Left lung (tissue), 10 donors: ENCODE data around the gene CC2D2B. TPM values are rescaled to one million over a fixed set of nuclear protein-coding genes. Genes with fewer than 3 reads are reported as not detected.
"Not testable (repeated sequence)": the region's sequence is repeated elsewhere in the genome, so short reads cannot be mapped to it uniquely, and the experiment has no call there.

Experiments
- ATAC-seq: fragments of 200-7000 bp; cut with Tn5 transposase; one replicate; pipeline ENCODE4 v1.9.1; 2020; ENCODE audit warnings: moderate library complexity
- DNase-seq, 4 donors: peaks; one replicate each; pipeline ENCODE4 v3.0.0-alpha.2; 2013 to 2020
- H3K27ac ChIP-seq, 2 donors: fragments of 200-600 bp; sonication (generic) in 1 of 2; one replicate each; pipeline versions ENCODE4 v1.5.0 to v1.8.0; 2020 to 2021
- H3K27me3 ChIP-seq, 2 donors: fragments of 200-600 bp; sonication (generic) in 1 of 2; one replicate each; pipeline versions ENCODE4 v1.5.0 to v1.8.0; 2020 to 2021
- H3K36me3 ChIP-seq, 2 donors: fragments of 200-600 bp; sonication (generic) in 1 of 2; one replicate each; pipeline versions ENCODE4 v1.5.0 to v1.8.0; 2020 to 2021
- H3K4me1 ChIP-seq, 2 donors: fragments of 200-600 bp; one replicate each; pipeline ENCODE4 v1.8.0; 2021
- H3K4me3 ChIP-seq, 2 donors: fragments of 200-600 bp; sonication (generic) in 1 of 2; one replicate each; pipeline versions ENCODE4 v1.5.0 to v1.8.0; 2020 to 2021; ENCODE audit warnings: mild to moderate bottlenecking in 1 of 2
- H3K9me3 ChIP-seq, 2 donors: fragments of 200-600 bp; sonication (generic) in 1 of 2; one replicate each; pipeline versions ENCODE4 v1.5.0 to v1.8.0; 2020 to 2021
- intact Hi-C, 2 donors: fragments of 100-400 bp; cut with DNase I; formaldehyde crosslinking; loops; one replicate each; pipeline versions ENCODE4 v1.11.2 to v1.14.2; 2022
- polyA plus RNA-seq, 6 donors: library from polyadenylated mRNA; unstranded; fragments of 120-200 nt; gene quantifications; one replicate each; pipeline ENCODE4 v1.2.1, GENCODE V29; 2013; ENCODE audit not compliant: insufficient read length in 6 of 6
- total RNA-seq, 2 donors: library from RNA; stranded (reverse); fragmentation: NEBNext Ultra II Directional; extraction: Animal tissue kit (Norgen Biotek cat#: 25700); gene quantifications; one replicate each; pipeline ENCODE4 v1.2.1, GENCODE V29; 2021
- TF ChIP-seq, protein P1 (sequence below), 2 donors: fragments of 200-600 bp; sonication (generic) in 1 of 2; IDR thresholded peaks; one replicate each; pipeline versions ENCODE4 v1.5.0 to v1.8.0; 2021; ENCODE audit warnings: antibody characterized with exemption in 2 of 2
- donor health status: DM: no; HTN: yes; CAD: no.
- donor health status: DM: no; HTN: no; CAD: no.

Gene CC2D2B
- total and polyA plus RNA-seq, 8 donors, result 0.79 to 3.5 (median 2.0) TPM

DNA sequence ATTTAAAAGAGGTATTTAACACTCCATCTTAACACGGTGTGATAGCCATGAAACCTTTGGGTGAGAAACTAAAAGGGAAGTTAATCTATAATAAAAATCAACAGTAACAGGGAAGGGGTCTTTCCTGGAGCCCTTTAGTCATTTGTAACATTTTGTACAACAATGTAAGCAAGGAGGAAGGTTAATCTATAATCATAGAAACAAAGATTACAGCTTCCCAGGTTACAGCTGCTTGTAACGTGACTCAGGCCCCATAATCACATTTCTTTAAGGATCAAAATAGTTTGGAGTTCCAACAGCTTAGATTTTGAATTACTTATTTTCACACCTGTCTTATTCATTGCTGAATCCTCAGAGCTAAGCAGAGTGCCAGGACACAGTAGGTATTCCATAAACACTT lies 17.9 kb upstream of the CC2D2B start:
- Histone ChIP-seq H3K4me1 (no peaks in the 10 kb centered on the region), H3K27ac (no peak overlapping the region), H3K4me3 (no peak overlapping the region), H3K36me3 (no peaks in the 10 kb centered on the region), H3K27me3 (no peaks in the 10 kb centered on the region), H3K9me3 (no peaks in the 10 kb centered on the region)
- TF ChIP-seq, protein P1, sequence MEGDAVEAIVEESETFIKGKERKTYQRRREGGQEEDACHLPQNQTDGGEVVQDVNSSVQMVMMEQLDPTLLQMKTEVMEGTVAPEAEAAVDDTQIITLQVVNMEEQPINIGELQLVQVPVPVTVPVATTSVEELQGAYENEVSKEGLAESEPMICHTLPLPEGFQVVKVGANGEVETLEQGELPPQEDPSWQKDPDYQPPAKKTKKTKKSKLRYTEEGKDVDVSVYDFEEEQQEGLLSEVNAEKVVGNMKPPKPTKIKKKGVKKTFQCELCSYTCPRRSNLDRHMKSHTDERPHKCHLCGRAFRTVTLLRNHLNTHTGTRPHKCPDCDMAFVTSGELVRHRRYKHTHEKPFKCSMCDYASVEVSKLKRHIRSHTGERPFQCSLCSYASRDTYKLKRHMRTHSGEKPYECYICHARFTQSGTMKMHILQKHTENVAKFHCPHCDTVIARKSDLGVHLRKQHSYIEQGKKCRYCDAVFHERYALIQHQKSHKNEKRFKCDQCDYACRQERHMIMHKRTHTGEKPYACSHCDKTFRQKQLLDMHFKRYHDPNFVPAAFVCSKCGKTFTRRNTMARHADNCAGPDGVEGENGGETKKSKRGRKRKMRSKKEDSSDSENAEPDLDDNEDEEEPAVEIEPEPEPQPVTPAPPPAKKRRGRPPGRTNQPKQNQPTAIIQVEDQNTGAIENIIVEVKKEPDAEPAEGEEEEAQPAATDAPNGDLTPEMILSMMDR (IDR thresholded peaks at IDR 0.05), result no peak
- no peak for ATAC-seq
- no peak for DNase-seq
- intact Hi-C loops, result no loop called here

DNA sequence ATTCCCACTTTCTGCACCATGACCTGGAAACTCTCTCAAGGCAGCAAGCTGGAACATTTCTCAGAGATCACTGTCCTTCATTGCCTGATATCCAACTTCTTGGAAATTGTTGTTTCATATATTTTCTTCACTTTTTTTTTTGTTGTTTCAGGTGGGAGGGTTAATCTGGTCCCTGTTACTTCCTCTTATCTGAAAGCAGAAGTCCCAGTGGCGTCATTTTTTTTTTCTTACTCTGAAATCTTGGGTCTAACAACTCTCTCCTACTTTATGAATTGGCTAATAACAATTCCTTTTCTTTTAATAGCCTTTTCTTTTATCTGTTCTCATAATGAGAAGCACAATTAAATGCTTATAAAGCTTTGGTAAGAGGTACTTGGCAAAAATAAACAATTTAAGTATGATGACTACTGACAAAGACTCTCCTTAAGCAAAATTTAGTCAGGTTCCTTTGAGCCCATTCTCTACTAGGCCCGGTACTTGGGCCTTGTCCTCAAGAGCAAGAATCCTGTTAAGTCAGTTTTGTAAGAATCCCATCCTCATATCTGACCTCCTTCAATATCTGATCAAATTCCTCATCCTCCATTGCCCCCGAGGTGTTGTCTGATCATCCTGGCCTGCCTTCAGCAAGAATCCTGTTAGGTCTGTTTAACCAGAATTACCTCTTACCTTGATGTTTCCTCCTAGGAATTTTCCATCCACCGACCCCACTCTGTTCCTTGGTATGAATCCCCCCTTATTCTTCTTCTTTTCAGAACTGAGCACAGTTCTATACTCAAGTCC lies 11.5 kb upstream of the CC2D2B start:
- no peaks in the 10 kb centered on the region for H3K4me1 ChIP-seq

DNA sequence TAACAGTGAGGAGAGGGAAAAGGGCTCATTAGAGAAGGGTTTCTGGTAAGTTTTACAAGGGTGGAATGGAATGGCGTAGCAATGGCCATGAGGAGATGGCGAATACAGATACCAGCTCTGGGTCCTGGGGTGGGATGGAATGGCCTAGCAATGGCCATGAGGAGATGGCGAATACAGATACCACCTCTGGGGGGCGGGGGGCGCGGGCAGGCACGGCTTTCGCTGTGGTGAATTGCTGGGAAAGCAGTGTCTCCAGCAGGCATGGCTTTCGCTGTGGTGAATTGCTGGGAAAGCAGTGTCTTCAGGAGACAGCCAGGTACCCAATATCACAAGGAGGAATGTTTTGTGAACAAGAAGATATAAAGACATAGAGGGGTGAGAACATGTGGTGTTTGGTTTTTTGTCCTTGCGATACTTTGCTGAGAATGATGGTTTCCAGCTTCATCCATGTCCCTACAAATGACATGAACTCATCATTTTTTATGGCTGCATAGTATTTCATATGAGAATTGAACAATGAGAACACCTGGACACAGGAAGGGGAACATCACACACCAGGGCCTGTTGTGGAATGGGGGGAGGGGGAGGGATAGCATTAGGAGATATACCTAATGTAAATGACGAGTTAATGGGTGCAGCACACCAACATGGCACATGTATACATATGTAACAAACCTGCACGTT lies 1.7 kb upstream of the CC2D2B start:
- H3K4me3 ChIP-seq, H3K4me1 ChIP-seq, H3K9me3 ChIP-seq, DNase-seq, H3K27me3 ChIP-seq, H3K27ac ChIP-seq, ATAC-seq, intact Hi-C loops, H3K36me3 ChIP-seq: not testable (repeated sequence)

More for the DNA sequence above, 11.5 kb upstream of the CC2D2B start:
- intact Hi-C loops, result no loop called here
- Histone ChIP-seq H3K27ac (no peak overlapping the region), H3K27me3 (no peaks in the 10 kb centered on the region), H3K9me3 (no peaks in the 10 kb centered on the region), H3K36me3 (peaks cover 0 to 21% of the 10 kb centered on the region in 2 donors), H3K4me3 (no peak overlapping the region)
- TF ChIP-seq, protein P1 (IDR thresholded peaks at IDR 0.05), result no peak
- ATAC-seq (no peak), DNase-seq (no peak)

DNA sequence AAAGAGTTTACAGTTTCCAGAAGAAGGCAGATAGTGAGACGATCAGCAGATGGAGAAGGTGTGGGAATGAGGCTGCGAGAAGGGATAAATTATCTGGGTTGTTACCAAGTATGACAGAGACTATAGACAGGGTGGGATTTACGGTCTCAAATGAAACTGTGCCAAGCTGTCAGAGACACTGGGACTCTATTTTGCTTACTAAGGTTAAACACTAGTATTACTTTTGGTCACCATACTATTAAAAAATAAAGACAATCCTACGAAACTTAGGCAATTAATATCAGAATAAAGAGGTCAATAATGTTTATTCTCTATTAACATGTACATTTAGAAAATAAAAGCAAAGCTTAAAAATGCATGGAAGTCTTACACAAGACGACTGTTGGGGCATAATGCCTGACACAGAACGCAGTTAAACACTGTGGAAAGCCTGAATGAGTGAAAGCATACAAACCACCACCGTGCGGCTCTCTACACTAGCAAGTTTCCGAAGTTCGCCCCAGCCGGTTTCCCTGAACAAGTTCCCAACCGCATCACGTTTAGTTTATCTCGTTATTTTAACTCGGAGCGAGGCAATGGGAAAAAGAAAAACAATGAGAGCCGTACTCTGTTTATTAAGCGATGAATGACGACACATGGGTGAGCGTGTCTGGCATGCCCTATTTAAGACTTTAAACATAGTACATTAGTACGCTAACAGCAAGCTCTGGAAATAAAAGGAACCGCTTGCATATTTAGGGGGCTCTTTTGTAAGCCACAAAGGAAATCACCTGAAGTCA lies 909 bp upstream of the CC2D2B start:
- H3K27ac ChIP-seq, result peak overlapping the region; percentile 81 to 84
- H3K9me3 ChIP-seq, result no peaks in the 10 kb centered on the region
- H3K27me3 ChIP-seq, result no peaks in the 10 kb centered on the region
- TF ChIP-seq, protein P1 (IDR thresholded peaks at IDR 0.05), result no peak
- H3K4me1 ChIP-seq, result peaks cover 2 to 8% of the 10 kb centered on the region in 2 donors
- ATAC-seq, result peak; percentile 70
- H3K4me3 ChIP-seq, result peak overlapping the region; percentile 66 to 69
- H3K36me3 ChIP-seq, result peaks cover 0 to 5% of the 10 kb centered on the region in 2 donors
- DNase-seq, result peak in 3 of 4 donors; percentile 57 to 77 (median 58)
- intact Hi-C loops, result no loop called here

DNA sequence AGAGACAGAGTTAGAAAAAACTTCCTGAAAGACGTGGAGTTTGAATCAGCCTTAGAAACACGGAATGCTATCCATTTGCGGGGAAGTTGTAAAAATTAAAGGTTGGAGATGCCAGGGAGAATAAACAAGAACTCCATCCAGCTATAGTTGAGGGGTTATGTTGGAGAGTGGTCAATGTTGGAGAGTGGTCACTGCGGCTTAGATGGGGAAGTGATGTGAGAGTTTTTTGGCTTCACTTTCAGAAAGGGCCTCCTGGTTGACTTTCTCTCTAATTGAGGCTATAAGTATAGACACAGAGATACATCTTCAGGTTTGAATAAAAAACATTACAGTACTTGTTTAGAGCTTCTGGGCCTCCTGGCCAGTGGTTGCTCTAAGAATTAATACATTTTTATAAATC lies 675 bp downstream of the CC2D2B start:
- H3K4me3 ChIP-seq, result peak overlapping the region in 1 of 2 donors; percentile 69

More for the DNA sequence above, 675 bp downstream of the CC2D2B start:
- TF ChIP-seq, protein P1 (IDR thresholded peaks at IDR 0.05), result no peak
- ATAC-seq (no peak), DNase-seq (no peak)
- Histone ChIP-seq H3K4me1 (peaks cover 2 to 8% of the 10 kb centered on the region in 2 donors), H3K9me3 (no peaks in the 10 kb centered on the region), H3K36me3 (no peaks in the 10 kb centered on the region), H3K27ac (no peak overlapping the region), H3K27me3 (no peaks in the 10 kb centered on the region)
- intact Hi-C loops, result no loop called here
